Endometrium (tissue), 2 donors: ENCODE data around the gene SEPTIN10.

Source experiments
- FAIRE-seq: peaks from 2 replicates; lab custom pipeline; 2012; peaks lifted over from hg19 to GRCh38; lab: Jason Lieb, UNC
- donor health status: control.
- donor health status: control.

Gene SEPTIN10

GRCh38 chr2:109523121-109523520 lies 90.6 kb downstream of the SEPTIN10 start:
- no peak for FAIRE-seq

DNA sequence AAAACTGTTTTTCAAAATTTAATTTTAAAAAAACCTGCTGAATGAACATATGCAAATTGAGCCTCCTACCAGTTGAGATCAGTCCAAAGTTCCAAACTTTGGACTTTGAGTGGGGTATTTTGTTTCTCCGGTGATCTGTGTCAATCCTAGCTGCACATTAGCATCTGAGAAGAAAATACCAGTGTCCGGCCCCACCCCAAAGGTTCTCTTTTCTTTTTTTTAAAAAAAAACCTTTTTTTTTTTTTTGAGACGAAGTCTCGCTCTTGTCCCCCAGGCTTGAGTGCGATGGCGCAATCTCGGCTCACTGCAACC lies 91.7 kb downstream of the SEPTIN10 start:
- FAIRE-seq = no peak

DNA sequence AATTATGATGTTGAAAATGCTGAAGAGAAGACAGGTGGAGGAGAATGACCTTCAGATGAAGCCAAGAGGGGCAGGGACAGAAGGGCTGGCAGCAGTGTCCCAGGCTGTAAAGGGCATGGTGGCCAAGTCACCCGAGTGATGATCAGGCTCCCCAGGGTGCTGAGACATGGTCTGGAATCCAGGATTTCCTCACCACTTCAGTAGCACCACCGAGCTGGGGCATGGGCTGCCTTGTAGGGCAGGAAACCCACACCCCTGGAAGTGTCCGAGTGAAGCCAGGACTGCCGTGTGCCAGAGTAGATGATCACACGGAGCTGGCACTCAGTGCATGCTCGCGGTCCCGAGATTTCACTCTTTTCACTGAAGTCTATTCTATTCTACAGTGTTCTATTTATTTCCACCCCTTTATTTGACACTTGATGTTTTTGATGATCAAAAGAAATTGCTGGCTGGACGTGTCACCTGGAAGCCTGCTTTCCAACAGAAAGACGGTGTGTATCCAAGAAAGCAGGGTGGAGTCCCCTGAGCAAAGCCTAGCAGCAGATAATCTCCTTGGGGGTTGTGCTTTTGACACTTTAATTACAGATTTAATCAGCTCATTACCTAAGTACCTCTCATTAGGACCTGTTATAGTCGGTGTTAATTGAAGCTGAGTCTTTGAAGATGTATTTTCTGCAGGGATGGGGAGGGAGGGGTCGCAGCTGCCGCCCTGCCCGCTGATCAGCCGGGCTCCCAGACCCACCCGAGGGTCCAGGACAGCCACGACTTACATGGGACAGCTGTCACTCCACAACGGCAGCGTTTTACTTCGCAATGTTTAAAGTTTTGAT lies 92.3 kb downstream of the SEPTIN10 start:
- no peak for FAIRE-seq

DNA sequence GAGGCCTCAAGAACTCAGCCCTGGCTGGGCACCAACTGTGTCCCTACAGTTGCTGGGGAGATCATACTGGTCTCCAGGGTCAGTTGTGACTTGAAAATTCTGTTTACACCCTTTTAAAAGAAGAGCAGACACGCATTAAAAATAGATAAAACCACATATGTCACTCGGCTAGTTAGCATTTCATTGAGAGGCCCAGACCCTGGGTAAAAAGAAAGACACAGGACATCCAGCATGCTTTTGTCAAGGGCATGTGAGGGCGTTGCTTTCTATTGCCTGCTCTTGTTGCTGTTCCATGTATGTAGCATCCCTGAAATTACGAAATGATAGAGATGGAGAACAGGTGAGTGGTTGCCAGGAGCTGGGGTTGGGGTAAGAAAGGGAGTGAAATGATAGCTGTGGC lies 94.3 kb downstream of the SEPTIN10 start:
- no peak for FAIRE-seq

- no peak for FAIRE-seq
These were observed 96.5 kb downstream of the SEPTIN10 start for GRCh38 chr2:109517118-109517889.

DNA sequence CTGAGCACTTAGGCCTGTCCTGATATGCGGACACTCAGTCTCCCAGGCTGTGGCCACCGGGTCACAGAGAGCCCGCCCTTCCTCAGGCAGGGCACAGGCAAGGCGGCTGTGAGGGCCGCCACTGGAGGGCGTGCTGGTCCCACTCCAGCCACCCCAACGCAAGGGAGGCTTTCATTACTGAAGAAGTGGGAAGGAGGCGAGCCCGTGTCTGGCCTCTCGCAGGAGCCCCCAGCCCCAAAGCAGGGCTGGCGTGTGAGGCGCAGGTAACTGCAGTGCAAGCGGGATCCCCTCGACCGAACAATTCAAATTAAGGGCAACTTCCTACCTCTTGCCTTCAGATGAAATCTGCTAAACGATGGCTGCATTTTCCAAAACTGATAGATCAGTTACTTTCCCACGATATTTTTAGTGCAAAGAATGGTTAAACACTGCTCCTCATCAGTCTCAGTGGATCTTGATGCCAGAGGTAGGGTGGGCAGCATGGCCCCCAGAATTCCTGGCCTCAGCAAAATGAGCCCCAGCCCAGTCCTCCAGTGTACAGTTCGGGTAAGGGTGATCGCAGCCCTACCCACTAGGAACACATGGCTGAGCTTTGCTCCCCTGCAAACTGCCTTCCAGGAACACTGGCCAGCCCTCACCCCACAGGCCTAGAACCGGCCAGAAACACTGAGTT lies 97.2 kb downstream of the SEPTIN10 start:
- FAIRE-seq = no peak

- FAIRE-seq = no peak
These were observed 98.9 kb downstream of the SEPTIN10 start for GRCh38 chr2:109514857-109515256.

DNA sequence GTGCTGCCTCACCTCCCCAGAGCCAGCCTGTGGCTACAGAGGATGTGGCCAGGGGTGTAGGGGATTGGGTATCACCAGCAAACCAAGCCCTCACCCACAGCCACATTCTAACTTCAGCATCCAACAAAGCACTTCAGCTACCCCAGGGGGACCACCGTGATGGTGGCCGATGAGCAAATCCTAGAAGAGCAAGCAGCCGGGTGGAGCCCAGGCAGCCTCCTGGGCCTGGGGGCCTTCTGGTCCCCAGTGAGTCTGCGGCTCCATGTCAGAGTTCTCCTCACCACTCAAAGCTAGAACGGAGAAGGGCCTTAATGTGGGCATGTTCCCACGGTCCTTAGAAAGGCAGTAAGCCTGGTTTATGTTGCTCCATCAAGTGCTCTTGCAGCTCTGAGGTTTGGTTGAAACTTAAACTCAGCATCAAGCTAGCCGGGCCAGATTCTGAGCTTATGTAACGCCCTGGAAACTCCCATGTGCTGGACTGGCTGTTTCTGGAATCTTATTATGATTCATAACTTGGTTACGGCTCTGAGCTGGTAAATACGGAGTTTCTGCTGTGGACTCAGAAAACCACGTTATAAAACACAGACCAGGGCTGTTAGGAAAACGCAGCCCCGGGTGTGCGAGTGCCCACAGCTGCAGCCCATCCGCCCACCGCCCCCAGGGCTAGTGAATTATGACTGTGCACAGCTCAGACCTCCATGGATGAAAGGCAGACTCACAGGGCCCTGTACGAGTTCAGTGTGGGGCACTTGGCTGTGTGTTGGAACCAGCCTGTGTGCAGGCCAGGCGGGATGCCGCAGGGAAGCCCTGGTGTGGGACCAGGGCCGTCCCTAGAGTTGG lies 99.8 kb downstream of the SEPTIN10 start:
- no peak for FAIRE-seq

DNA sequence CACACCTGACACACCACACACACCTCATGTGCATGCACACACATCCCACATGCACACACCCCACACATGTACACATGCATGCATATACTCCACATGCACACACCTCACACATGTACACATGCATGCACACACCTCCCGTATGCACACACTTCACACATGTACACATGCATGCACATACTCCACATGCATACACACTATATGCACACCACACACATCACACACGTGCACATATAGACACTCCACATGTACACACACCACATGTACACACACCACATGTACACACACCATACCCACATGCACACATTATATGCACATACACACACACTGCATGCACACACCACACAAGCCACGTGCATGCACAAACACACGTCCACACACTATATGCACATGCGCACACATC lies 100.5 kb downstream of the SEPTIN10 start:
- FAIRE-seq = no peak

DNA sequence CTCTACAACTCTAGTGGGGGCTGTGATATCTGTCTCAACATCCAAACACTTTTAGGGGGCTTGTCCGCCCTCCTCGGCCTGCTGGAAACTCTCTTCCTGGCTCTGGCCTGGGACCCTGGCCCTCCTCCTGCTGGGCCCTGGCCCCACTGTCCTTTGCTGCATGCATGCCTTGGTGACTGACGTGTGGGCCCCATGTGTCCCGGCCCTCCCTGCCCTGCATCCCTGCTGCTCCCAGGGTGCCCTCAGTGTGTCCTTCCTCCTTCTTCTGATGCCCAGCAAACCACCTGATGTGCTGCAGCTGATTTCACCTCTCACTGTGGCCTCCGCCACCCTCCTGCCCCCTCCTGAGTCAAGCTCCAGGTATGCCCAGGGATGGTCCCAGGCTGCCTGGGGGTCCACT lies 101.7 kb downstream of the SEPTIN10 start:
- FAIRE-seq = no peak

- FAIRE-seq = no peak
These were observed 102.6 kb downstream of the SEPTIN10 start for GRCh38 chr2:109511168-109511567.

DNA sequence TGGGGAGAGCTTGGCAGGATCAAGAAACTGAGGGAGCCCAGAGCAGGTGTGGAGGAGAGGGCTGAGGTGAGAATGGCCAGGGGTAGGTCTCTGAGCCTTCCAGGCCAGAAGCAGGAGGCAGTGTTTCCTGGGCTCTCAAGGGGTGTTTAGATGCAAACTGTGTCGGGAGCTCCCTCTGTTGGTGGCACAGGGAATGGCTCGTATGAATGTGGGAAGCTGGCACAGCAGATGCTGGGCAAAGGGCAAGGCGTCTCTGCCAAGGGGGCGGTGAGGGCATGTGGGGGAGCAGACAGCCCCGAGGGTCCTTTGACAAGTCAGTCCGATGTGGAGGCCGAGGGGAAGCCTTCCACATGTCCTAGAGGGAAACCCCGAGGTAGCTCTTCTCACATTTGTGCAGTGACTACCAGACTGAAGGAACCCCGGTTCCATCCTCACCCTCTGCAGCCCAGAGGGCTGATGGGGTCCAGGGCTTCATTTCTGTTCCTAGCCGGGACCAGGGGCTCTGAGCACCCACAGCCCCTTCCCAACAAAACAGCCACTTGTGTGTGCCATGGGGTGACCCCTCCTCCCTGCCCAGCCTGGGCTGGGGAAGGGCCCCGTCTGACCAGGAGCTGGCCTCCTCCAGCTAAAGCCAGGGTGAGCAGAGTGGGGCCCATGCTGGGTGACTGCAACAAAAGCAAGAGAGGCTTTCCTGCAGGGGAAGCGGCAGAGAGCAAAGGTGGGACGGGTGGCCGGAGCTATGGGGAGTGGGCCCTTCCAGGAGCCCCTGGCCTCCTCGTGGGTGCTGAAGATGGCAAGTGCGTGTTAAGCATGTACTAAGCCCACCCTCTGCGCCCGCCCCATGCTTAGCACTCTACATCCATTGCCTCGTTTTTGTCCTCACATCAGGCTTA lies 103.4 kb downstream of the SEPTIN10 start:
- FAIRE-seq = no peak

GRCh38 chr2:109508556-109508955 lies 105.2 kb downstream of the SEPTIN10 start:
- FAIRE-seq = no peak

DNA sequence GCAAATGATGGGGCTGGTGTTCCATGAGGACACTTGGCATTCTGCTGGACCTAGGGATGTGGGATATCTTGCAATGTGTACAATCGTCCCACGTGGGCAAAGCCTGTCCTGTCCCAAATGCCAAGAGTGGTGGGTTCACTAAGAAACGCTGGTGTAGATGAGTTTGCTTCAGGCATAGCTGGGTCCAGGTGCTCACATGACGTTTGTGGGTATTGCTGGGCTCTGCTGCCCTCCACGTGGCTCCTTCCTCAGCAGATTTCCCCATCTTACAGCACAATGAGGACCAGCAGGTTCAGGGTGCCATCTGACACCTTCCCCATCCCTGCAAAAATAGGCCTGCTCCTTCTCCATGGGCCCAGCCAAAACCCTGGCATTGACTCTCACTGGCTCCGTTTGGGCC lies 105.9 kb downstream of the SEPTIN10 start:
- FAIRE-seq = no peak

GRCh38 chr2:109507217-109507616 lies 106.5 kb downstream of the SEPTIN10 start:
- FAIRE-seq = no peak

GRCh38 chr2:109503191-109503590 lies 110.6 kb downstream of the SEPTIN10 start:
- no peak for FAIRE-seq

DNA sequence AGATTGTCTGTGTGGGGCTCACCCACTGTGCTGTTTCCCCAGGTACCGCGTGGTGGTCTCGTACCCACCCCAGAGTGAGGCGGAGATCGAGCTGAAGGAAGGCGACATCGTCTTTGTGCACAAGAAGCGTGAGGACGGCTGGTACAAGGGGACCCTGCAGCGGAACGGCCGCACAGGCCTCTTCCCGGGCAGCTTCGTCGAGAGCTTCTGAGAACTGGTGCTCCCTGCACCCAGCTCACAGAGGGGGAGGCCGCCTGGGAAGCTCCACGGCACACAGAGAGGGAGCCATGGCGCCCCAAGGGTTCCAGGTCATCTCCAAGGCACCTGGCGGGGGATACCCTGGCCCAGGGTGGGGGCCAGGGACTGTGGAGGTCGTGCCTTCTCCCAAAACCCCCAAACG lies 112.3 kb downstream of the SEPTIN10 start:
- FAIRE-seq = no peak

GRCh38 chr2:109500910-109501309 lies 112.9 kb downstream of the SEPTIN10 start:
- FAIRE-seq = no peak

GRCh38 chr2:109499566-109499965 lies 114.2 kb downstream of the SEPTIN10 start:
- no peak for FAIRE-seq

GRCh38 chr2:109498906-109499305 lies 114.9 kb downstream of the SEPTIN10 start:
- no peak for FAIRE-seq
